ENCODE data around the gene LRRC59.

LRRC59 gene

DNA sequence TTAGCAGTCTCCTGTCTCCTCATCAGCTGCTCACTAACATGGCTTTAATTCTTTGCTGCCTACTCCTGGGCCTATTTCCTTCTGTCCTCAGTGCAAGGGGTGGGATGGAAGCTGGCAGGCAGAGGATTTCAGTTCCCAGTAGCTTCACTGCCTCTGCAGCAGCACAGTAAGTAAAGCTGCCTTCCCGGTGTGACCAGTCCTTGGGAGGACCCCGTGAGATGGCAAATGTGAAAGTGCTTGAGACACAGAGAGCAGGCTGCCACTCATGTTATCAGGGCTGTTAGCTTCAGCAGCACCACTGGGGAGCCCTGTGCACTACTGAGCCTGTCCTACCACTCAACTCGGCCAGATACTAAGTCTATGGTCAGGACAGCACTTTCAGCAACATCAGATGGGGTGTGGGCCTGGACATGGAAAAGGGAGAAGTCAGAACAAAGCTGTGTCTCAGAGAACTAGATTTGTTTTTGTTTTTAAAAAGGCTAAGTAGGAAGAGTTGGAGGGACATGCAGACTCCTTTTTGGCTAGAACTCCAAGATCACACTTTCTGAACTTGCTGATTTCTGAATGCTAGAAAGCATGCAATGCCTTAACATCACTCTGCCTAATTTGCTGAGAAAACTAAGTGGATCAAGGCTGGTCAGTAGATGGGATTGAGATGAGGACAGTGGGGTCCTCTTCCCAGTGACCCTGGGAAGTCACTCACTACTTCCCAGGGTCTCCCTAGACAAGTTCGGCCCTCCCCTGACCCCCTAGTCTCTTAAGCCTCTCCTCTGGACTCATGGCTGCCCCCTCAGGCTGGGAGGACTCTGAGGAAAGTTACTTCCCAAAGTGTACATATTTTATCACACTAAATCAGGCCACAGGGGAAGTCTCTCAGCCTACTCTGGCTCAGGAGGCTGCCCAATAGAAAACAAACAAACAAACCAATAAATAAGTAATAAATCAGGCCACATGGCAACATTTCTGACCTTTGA is 29.8 kb upstream of the LRRC59 start:
- H3F3A ChIP-seq (ENCODE audit: insufficient read depth, low read length), result peaks cover 13% of the 10 kb centered on the region
- no peaks in the 10 kb centered on the region for H3K36me3 ChIP-seq (replicated peaks; ENCODE audit: insufficient read depth, low read length)
- peak overlapping the region; percentile 66 for H3K4me3 ChIP-seq (ENCODE audit: low read length)
- peak overlapping the region; percentile 80 for H2AFZ ChIP-seq (ENCODE audit: low read length)
- H3K9me3 ChIP-seq (replicated peaks; ENCODE audit: insufficient read depth, low read length), result no peaks in the 10 kb centered on the region
- no peaks in the 10 kb centered on the region for H3K9me2 ChIP-seq (replicated peaks; ENCODE audit: insufficient read depth, low read length)
- H3K9ac ChIP-seq (ENCODE audit: low read length), result peak overlapping the region; percentile 40; the same call in 1 of the 2 replicates
- no peaks in the 10 kb centered on the region for H3K27me3 ChIP-seq (replicated peaks; ENCODE audit: insufficient read depth, low read length)
- H4K20me1 ChIP-seq (ENCODE audit: insufficient read depth, low read length), result no peaks in the 10 kb centered on the region
- peak overlapping the region; percentile 41; the same call in 1 of the 2 replicates for H3K27ac ChIP-seq (ENCODE audit: low read length)
- peak overlapping the region; percentile 94 for H3K4me2 ChIP-seq (ENCODE audit: low read depth, low read length)
- DNase-seq, result peak; percentile 68
- peaks cover 14% of the 10 kb centered on the region for H3K4me1 ChIP-seq (ENCODE audit: low read length)
- TF ChIP-seq EZH2phosphoT487 (IDR thresholded peaks at IDR 0.05; ENCODE audit: low read length), result no peak
- TF ChIP-seq, protein P1, sequence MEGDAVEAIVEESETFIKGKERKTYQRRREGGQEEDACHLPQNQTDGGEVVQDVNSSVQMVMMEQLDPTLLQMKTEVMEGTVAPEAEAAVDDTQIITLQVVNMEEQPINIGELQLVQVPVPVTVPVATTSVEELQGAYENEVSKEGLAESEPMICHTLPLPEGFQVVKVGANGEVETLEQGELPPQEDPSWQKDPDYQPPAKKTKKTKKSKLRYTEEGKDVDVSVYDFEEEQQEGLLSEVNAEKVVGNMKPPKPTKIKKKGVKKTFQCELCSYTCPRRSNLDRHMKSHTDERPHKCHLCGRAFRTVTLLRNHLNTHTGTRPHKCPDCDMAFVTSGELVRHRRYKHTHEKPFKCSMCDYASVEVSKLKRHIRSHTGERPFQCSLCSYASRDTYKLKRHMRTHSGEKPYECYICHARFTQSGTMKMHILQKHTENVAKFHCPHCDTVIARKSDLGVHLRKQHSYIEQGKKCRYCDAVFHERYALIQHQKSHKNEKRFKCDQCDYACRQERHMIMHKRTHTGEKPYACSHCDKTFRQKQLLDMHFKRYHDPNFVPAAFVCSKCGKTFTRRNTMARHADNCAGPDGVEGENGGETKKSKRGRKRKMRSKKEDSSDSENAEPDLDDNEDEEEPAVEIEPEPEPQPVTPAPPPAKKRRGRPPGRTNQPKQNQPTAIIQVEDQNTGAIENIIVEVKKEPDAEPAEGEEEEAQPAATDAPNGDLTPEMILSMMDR (IDR thresholded peaks at IDR 0.05; ENCODE audit: low read length), result peak; percentile 82
- H3K79me2 ChIP-seq (ENCODE audit: low read length), result 0 out of 2 replicates have a peak, but pooled peaks cover 10% of the 10 kb centered on the region

DNA sequence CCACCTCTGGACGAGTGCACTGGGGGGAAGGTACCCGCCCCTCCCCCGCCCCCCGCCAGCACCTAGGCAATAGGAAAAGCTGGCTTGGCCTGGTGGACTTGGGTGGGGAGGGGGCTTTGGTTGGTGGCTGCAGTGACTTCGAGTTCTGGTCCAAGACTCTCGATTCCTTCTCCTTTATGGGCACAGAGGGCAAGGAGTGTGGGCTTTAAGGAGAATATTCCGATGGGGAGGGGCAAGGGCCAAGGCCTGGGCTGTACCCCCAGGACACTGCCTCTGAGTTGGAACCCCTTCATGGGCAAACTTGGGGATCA is 29.1 kb upstream of the LRRC59 start:
- Histone ChIP-seq H3F3A (ENCODE audit: insufficient read depth, low read length) (peaks cover 13% of the 10 kb centered on the region), H3K27me3 (replicated peaks; ENCODE audit: insufficient read depth, low read length) (no peaks in the 10 kb centered on the region), H4K20me1 (ENCODE audit: insufficient read depth, low read length) (no peaks in the 10 kb centered on the region), H3K36me3 (replicated peaks; ENCODE audit: insufficient read depth, low read length) (no peaks in the 10 kb centered on the region), H3K4me3 (ENCODE audit: low read length) (peak overlapping the region; percentile 66), H3K4me2 (ENCODE audit: low read depth, low read length) (peak overlapping the region; percentile 94), H3K27ac (ENCODE audit: low read length) (peak overlapping the region; percentile 41; the same call in 1 of the 2 replicates), H3K4me1 (ENCODE audit: low read length) (peaks cover 14% of the 10 kb centered on the region), H2AFZ (ENCODE audit: low read length) (peak overlapping the region; percentile 80), H3K9me3 (replicated peaks; ENCODE audit: insufficient read depth, low read length) (no peaks in the 10 kb centered on the region), H3K9ac (ENCODE audit: low read length) (peak overlapping the region; percentile 40; the same call in 1 of the 2 replicates), H3K79me2 (ENCODE audit: low read length) (0 out of 2 replicates have a peak, but pooled peaks cover 10% of the 10 kb centered on the region), H3K9me2 (replicated peaks; ENCODE audit: insufficient read depth, low read length) (no peaks in the 10 kb centered on the region)
- no peak for TF ChIP-seq EZH2phosphoT487 (IDR thresholded peaks at IDR 0.05; ENCODE audit: low read length)
- TF ChIP-seq, protein P1 (IDR thresholded peaks at IDR 0.05; ENCODE audit: low read length), result no peak
- TF ChIP-seq EZH2 (optimal IDR thresholded peaks at IDR 0.05; ENCODE audit: low read depth, low read length), result no peak
- DNase-seq, result no peak

DNA sequence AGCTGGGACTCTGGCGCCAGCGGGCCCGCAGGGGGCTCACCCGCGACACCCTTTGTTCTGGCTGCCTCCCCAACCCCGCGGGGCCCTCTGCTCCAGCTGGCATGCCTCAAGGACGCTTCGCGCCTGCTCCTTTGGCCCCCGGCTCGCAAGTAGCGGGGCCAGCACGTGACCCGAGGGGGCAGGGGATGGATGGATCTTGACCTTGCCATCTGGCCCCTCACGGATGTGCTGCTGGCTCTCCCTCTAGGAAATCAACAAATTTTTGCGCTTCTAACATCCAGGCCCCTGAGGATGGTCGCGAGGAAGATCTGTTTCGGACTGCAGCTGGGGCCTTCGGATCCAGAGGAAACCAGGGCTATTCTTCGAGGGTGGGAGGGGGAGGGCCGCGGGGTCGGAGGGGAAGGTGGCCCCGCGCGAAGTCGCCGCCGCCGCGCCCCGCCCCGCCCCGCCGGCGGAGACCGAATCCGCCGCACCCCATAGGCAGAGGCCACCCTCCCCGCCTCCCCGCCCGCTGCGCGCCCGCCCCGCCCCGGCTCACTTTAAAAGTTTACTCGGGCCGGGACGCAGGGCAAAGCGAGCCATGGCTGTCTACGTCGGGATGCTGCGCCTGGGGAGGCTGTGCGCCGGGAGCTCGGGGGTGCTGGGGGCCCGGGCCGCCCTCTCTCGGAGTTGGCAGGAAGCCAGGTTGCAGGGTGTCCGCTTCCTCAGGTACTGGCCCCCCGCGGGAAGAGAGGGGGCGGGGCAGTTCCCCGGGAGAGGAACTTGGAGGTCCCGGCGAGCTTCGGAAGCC is 28.6 kb upstream of the LRRC59 start, which contains the start of gene ACSF2:
TSS of gene ACSF2 (plus strand) at position 537 of the 790 bp plus-strand sequence. CDS start at position 581, 44 bp downstream.
- peak; percentile 74 for DNase-seq
- peaks cover 17% of the 10 kb centered on the region for H3K4me1 ChIP-seq (ENCODE audit: low read length)
- H3K9me3 ChIP-seq (replicated peaks; ENCODE audit: insufficient read depth, low read length), result no peaks in the 10 kb centered on the region

More for the DNA sequence above, 28.6 kb upstream of the LRRC59 start, which contains the start of gene ACSF2:
- H3K9me2 ChIP-seq (replicated peaks; ENCODE audit: insufficient read depth, low read length), result no peaks in the 10 kb centered on the region
- H3K79me2 ChIP-seq (ENCODE audit: low read length), result 0 out of 2 replicates have a peak, but pooled peaks cover 10% of the 10 kb centered on the region
- peaks cover 13% of the 10 kb centered on the region for H3F3A ChIP-seq (ENCODE audit: insufficient read depth, low read length)
- no peaks in the 10 kb centered on the region for H4K20me1 ChIP-seq (ENCODE audit: insufficient read depth, low read length)
- no peaks in the 10 kb centered on the region for H3K36me3 ChIP-seq (replicated peaks; ENCODE audit: insufficient read depth, low read length)
- H3K9ac ChIP-seq (ENCODE audit: low read length), result peak within 1 kb of the TSS; percentile 48
- TF ChIP-seq, protein P1 (IDR thresholded peaks at IDR 0.05; ENCODE audit: low read length), result no peak
- no peak for TF ChIP-seq EZH2 (optimal IDR thresholded peaks at IDR 0.05; ENCODE audit: low read depth, low read length)
- no peak for TF ChIP-seq EZH2phosphoT487 (IDR thresholded peaks at IDR 0.05; ENCODE audit: low read length)
- peak within 1 kb of the TSS; percentile 94 for H3K4me2 ChIP-seq (ENCODE audit: low read depth, low read length)
- peak within 1 kb of the TSS; percentile 41; the same call in 1 of the 2 replicates for H3K27ac ChIP-seq (ENCODE audit: low read length)
- peak within 1 kb of the TSS; percentile 66 for H3K4me3 ChIP-seq (ENCODE audit: low read length)
- no peaks in the 10 kb centered on the region for H3K27me3 ChIP-seq (replicated peaks; ENCODE audit: insufficient read depth, low read length)
- H2AFZ ChIP-seq (ENCODE audit: low read length), result peak within 1 kb of the TSS; percentile 93
